ENCODE data around the gene UST. TPM values are rescaled to one million over a fixed set of nuclear protein-coding genes. Genes with fewer than 3 reads are reported as not detected.

UST gene
- total and polyA plus RNA-seq, 2 of the 8 experiments (the other 6 are each of a cell fraction or from before 2014, with no cell fraction given) = 13.5 to 34.5 TPM

DNA sequence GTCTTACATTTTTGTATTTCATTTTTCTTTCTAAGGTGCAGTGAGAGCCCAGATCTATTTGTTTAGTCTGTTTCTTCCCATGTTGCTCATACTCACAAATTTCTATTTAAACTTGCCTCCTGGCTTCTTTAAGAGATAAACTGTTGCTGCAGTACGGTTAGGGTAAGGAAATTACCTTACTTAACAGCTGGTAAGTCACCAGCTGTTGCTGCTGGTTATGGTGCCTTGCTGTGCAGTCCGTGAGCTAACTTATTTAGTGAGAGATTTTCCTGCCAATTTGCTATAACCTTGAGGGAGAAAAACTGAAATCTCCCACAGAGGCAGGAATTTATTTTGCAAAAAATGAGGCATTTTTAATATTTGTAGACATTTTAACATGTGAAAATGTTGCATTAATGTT, 261.0 kb downstream of the UST start:
- Histone ChIP-seq H3K4me1 (replicated peaks in 1 of 4; ENCODE audit: control insufficient read depth in 3 of 4, insufficient read depth in 4 of 4, low read length in 3 of 4) (no peaks in the 10 kb centered on the region), H2BK15ac (ENCODE audit: low read length) (no peak overlapping the region), H2BK120ac (replicated peaks; ENCODE audit: low read depth, low read length) (no peak overlapping the region), H3K23me2 (ENCODE audit: low read depth, low read length) (no peaks in the 10 kb centered on the region; the same call in 1 of the 2 replicates), H3K27ac (ENCODE audit: low read depth, low read length) (no peak overlapping the region), H4K20me1 (replicated peaks in 1 of 2; ENCODE audit: control insufficient read depth in 1 of 2, insufficient read depth in 2 of 2, low read length in 2 of 2) (no peaks in the 10 kb centered on the region), H3K56ac (replicated peaks; ENCODE audit: insufficient read length, low read depth, low read length) (no peak overlapping the region), H4K5ac (ENCODE audit: insufficient read length, low read depth, low read length) (no peak overlapping the region), H3K18ac (ENCODE audit: extremely low read depth, low read length) (no peak overlapping the region), H2AFZ (ENCODE audit: low read length) (no peak overlapping the region), H3K27me3 (replicated peaks in 1 of 4; ENCODE audit: control insufficient read depth in 3 of 4, extremely low read depth in 1 of 4, insufficient read depth in 3 of 4, low read length in 3 of 4) (no peaks in the 10 kb centered on the region), H2AK5ac (ENCODE audit: low read depth, low read length) (no peak overlapping the region), H2BK12ac (ENCODE audit: low read depth, low read length) (no peak overlapping the region), H3K79me1 (ENCODE audit: low read depth, low read length) (no peaks in the 10 kb centered on the region), H3K9me3 (ENCODE audit: insufficient read depth in 2 of 2, low read depth in 1 of 2, low read length in 1 of 2) (no peaks in the 10 kb centered on the region), H3K23ac (ENCODE audit: insufficient read length) (no peak overlapping the region), H3K36me3 (ENCODE audit: control insufficient read depth in 2 of 4, insufficient read depth in 4 of 4, low read length in 3 of 4) (peaks cover 0 to 17% (median 8%) of the 10 kb centered on the region in 4 experiments; a peak in 5 of 8 replicates), H3K79me2 (ENCODE audit: control insufficient read depth in 1 of 2, insufficient read depth in 2 of 2, low read length in 2 of 2) (no peaks in the 10 kb centered on the region), H3K4me2 (ENCODE audit: insufficient read depth in 1 of 2, low read depth in 2 of 2, low read length in 2 of 2) (no peak overlapping the region), H3K4me3 (ENCODE audit: extremely low read depth in 1 of 4, insufficient read depth in 2 of 4, low read depth in 3 of 4, low read length in 4 of 4) (no peak overlapping the region), H3K14ac (ENCODE audit: insufficient read length) (no peak overlapping the region), H3K9ac (replicated peaks in 1 of 4; ENCODE audit: extremely low read depth in 1 of 4, low read depth in 3 of 4, low read length in 3 of 4) (no peak overlapping the region), H4K91ac (replicated peaks; ENCODE audit: insufficient read length, low read length) (no peak overlapping the region), H3K4ac (replicated peaks; ENCODE audit: insufficient read length, low read depth, low read length) (no peak overlapping the region), H2BK20ac (ENCODE audit: low read length) (no peak overlapping the region), H2BK5ac (ENCODE audit: low read depth, low read length) (no peak overlapping the region), H4K8ac (ENCODE audit: extremely low read depth, insufficient read depth, low read length) (no peak overlapping the region)
- TF ChIP-seq, protein P1, sequence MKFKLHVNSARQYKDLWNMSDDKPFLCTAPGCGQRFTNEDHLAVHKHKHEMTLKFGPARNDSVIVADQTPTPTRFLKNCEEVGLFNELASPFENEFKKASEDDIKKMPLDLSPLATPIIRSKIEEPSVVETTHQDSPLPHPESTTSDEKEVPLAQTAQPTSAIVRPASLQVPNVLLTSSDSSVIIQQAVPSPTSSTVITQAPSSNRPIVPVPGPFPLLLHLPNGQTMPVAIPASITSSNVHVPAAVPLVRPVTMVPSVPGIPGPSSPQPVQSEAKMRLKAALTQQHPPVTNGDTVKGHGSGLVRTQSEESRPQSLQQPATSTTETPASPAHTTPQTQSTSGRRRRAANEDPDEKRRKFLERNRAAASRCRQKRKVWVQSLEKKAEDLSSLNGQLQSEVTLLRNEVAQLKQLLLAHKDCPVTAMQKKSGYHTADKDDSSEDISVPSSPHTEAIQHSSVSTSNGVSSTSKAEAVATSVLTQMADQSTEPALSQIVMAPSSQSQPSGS (IDR thresholded peaks at IDR 0.05; ENCODE audit: low read length) = no peak
- TF ChIP-seq RBBP5 (IDR thresholded peaks at IDR 0.05; ENCODE audit: borderline replicate concordance, low read depth, low read length) (no peak), BRCA1 (IDR thresholded peaks at IDR 0.05; ENCODE audit: low read depth, low read length) (no peak), MAFK (IDR thresholded peaks at IDR 0.05; ENCODE audit: low read depth, low read length) (no peak), TCF12 (IDR thresholded peaks at IDR 0.05; ENCODE audit: low read depth, low read length) (no peak), CHD1 (IDR thresholded peaks at IDR 0.05; ENCODE audit: low read depth, low read length) (no peak), SP1 (IDR thresholded peaks at IDR 0.05; ENCODE audit: low read depth, low read length) (no peak), SIX5 (IDR thresholded peaks at IDR 0.05; ENCODE audit: low read depth, low read length) (no peak), JUN (IDR thresholded peaks at IDR 0.05; ENCODE audit: low read depth, low read length) (no peak), TAF7 (optimal IDR thresholded peaks at IDR 0.05; ENCODE audit: borderline replicate concordance, low read depth, low read length) (no peak), KDM5A (IDR thresholded peaks at IDR 0.05; ENCODE audit: low read length) (no peak)
- no peak for DNase-seq (ENCODE audit: low read depth in 1 of 2, low spot score in 2 of 2)
- ChIA-PET CTCF (ENCODE audit: partially characterized antibody) (interaction anchor here (0.9 kb wide), 1 partner anchor 678 kb away, joined by 3 read pairs; no protein-coding TSS in a partner anchor), POLR2A (ENCODE audit: partially characterized antibody) (no interaction called here)
- no peak for FAIRE-seq
- 86% methylated on average over 2 of the region's 2 CpGs; no CpG with 5 or more reads in 1 of the 2 experiments for WGBS, 2 experiments (ENCODE audit: extremely low coverage in 1 of 2, insufficient coverage in 1 of 2, insufficient read length in 1 of 2, insufficient replicate concordance in 2 of 2, low coverage in 1 of 2, low lambda C conversion rate in 2 of 2, missing lambda C conversion rate in 1 of 2)

All from H1 (cell line).